ENCODE results near the gene FRZB.

DNA sequence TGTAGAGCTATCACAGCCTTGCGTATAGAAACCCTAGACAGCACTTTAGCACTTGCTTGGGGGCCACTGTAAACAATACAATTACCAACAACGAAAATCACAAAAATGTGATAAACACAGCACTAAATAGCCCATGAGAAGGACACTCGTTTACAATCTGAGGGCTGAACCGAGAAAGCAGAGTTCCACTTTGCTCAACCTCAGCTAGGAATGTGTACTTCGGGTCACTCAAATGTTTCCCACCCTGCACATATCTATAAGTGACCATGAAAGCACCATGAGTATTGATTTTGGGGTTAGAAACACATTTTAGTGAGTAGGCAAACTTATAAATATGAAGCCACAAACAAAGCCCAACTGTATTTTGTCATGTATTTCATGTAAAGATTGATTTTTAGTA lies 62.3 kb downstream of the FRZB start:
- TF ChIP-seq, protein P1, sequence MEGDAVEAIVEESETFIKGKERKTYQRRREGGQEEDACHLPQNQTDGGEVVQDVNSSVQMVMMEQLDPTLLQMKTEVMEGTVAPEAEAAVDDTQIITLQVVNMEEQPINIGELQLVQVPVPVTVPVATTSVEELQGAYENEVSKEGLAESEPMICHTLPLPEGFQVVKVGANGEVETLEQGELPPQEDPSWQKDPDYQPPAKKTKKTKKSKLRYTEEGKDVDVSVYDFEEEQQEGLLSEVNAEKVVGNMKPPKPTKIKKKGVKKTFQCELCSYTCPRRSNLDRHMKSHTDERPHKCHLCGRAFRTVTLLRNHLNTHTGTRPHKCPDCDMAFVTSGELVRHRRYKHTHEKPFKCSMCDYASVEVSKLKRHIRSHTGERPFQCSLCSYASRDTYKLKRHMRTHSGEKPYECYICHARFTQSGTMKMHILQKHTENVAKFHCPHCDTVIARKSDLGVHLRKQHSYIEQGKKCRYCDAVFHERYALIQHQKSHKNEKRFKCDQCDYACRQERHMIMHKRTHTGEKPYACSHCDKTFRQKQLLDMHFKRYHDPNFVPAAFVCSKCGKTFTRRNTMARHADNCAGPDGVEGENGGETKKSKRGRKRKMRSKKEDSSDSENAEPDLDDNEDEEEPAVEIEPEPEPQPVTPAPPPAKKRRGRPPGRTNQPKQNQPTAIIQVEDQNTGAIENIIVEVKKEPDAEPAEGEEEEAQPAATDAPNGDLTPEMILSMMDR (conservative IDR thresholded peaks at IDR 0.05): no peak
- no peak for TF ChIP-seq ZFX (IDR thresholded peaks at IDR 0.05)

All from C4-2B (cell line).